NCI-H2107 (cell line): ENCODE data around the gene ZNF385D.

Source experiments
- DNase-seq: peaks from one replicate; lab custom pipeline; 2025; lab: John Stamatoyannopoulos, UW

Gene ZNF385D

DNA sequence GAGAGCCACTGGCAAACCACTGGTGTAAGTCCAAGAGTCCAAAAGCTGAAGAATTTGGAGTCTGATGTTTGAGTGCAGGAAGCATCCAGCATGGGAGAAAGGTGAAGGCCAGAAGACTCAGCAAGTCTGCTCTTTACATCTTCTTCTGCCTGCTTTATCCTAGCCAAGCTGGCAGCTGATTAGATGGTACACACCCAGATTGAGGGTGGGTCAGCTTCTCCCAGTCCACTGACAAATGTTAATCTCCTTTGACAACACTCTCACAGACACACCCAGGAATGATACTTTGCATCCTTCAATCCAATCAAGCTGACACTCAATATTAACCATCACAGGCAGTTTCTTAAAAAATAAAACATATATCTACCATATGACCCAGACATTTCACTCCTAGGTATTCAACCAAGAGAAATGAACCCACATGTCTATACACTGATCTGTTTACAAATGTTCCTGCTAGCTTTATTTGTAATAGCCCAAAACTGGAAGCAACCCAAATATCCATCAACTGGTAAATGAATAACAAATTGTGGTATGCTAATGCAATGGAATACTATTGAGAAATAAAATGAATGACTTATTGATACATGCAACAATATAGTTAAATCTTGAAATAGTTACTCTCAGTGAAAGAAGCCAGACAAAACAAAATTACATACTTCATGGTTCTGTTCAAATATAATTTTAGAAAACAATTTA, 373.8 kb downstream of the ZNF385D start:
- DNase-seq, result no peak

- DNase-seq, result no peak
Observed at GRCh38 chr3:21372316-21372715, 378.7 kb downstream of the ZNF385D start.
